Spleen (tissue), 11 donors: ENCODE data around the gene URM1. TPM values are rescaled to one million over a fixed set of nuclear protein-coding genes. Genes with fewer than 3 reads are reported as not detected.
A peak's percentile ranks its signal among the peaks of the same experiment; 100 is the strongest.

ENCODE experiments used
- DNase-seq: peaks from one replicate; pipeline ENCODE4 v3.0.0-alpha.2; 2020
- H3K27ac ChIP-seq, 8 donors: fragments of 200-600 bp; sonication (generic) in 7 of 8; 1 replicate in 4 of 8; 2 replicates in 4 of 8; pipeline versions ENCODE4 v1.5.0 to v1.8.0; 2016 to 2021; ENCODE audit warnings: inconsistent platforms in 4 of 8, mild to moderate bottlenecking in 4 of 8, moderate library complexity in 1 of 8
- H3K27me3 ChIP-seq, 7 donors: fragments of 200-600 bp; sonication (generic) in 6 of 7; replicated peaks in 1 of 7; 1 replicate in 4 of 7; 2 replicates in 3 of 7; pipeline versions ENCODE4 v1.5.0 to v1.8.0; 2016 to 2021; ENCODE audit warnings: inconsistent platforms in 3 of 7, mild to moderate bottlenecking in 1 of 7
- H3K36me3 ChIP-seq, 6 donors: fragments of 200-600 bp; sonication (generic) in 5 of 6; 1 replicate in 4 of 6; 2 replicates in 2 of 6; pipeline versions ENCODE4 v1.5.0 to v1.8.0; 2016 to 2021; ENCODE audit warnings: inconsistent platforms in 2 of 6
- H3K4me1 ChIP-seq, 6 donors: fragments of 200-600 bp; sonication (generic) in 5 of 6; 1 replicate in 3 of 6; 2 replicates in 3 of 6; pipeline versions ENCODE4 v1.5.0 to v1.8.0; 2016 to 2021; ENCODE audit warnings: inconsistent platforms in 3 of 6
- H3K4me3 ChIP-seq, 8 donors: fragments of 200-600 bp; sonication (generic) in 7 of 8; 1 replicate in 4 of 8; 2 replicates in 4 of 8; pipeline versions ENCODE4 v1.5.0 to v1.8.0; 2016 to 2021; ENCODE audit warnings: inconsistent platforms in 4 of 8, mild to moderate bottlenecking in 4 of 8, moderate library complexity in 2 of 8
- H3K9me3 ChIP-seq, 8 donors: fragments of 200-600 bp; sonication (generic) in 7 of 8; 1 replicate in 4 of 8; 2 replicates in 4 of 8; pipeline versions ENCODE4 v1.5.0 to v1.8.0; 2016 to 2021; ENCODE audit warnings: inconsistent platforms in 4 of 8
- CTCF ChIP-seq, 11 experiments: fragments of 200-600 bp in 7 of 11; fragments of 450-650 bp in 4 of 11; sonication (generic) in 4 of 11; IDR thresholded peaks in 8 of 11; conservative IDR thresholded peaks in 3 of 11; 1 replicate in 7 of 11; 2 replicates in 4 of 11; pipeline versions ENCODE4 v1.4.0 to v1.8.0; 2016 to 2021; ENCODE audit warnings: antibody characterized with exemption in 11 of 11, inconsistent platforms in 4 of 11, mild to moderate bottlenecking in 1 of 11
- POLR2A ChIP-seq, 3 donors: fragments of 450-650 bp; IDR thresholded peaks; one replicate each; pipeline ENCODE4 v1.5.1; 2017; ENCODE audit warnings: antibody characterized with exemption in 3 of 3, mild to moderate bottlenecking in 1 of 3
- POLR2AphosphoS5 ChIP-seq, 3 donors: sonication (generic); formaldehyde crosslinking; IDR thresholded peaks; one replicate each; pipeline ENCODE4 v1.5.1; 2017; ENCODE audit warnings: antibody characterized with exemption in 3 of 3
- WGBS, 5 donors: extraction: QIAGEN DNeasy Blood & Tissue Kit in 3 of 5; methylation state at CpG; one replicate each; pipeline versions ENCODE4 v1.1.5 to v1.1.7; 2013 to 2018; 5-methylcytosine and 5-hydroxymethylcytosine counted together
- intact Hi-C: fragments of 100-400 bp; cut with DNase I; formaldehyde crosslinking; loops from one replicate; pipeline ENCODE4 v1.15.0; 2023; ENCODE audit warnings: low total_unique reads
- polyA plus RNA-seq, 3 donors: library from polyadenylated mRNA; stranded (reverse); fragments of 200-250 nt; gene quantifications; one replicate each; pipeline ENCODE4 v1.2.1, GENCODE V29; 2013
- total RNA-seq, 7 donors: library from RNA; depleted of rRNA in 3 of 7; stranded (reverse); fragments of >200 nt in 3 of 7; fragmentation: NEBNext Ultra II Directional in 4 of 7; extraction: Animal tissue kit (Norgen Biotek cat#: 25700) in 4 of 7; gene quantifications; one replicate each; pipeline versions ENCODE4 v1.1.0 to v1.2.1, GENCODE V29; 2016 to 2021
- donor health status: healthy with polysubstance abuse.
- donor health status: DM: no; HTN: no; CAD: no; lungs with moderate emphysema.
- donor health status: DM: no; HTN: no; CAD: no.
- donor health status: Bipolar disorder and iron deficiency.
- donor health status: healthy.
- donor health status: DM: no; HTN: no; CAD: no.
- donor health status: DM: yes; HTN: yes; CAD: no.

URM1 gene
- total and polyA plus RNA-seq, 10 donors: 28.1 to 58.1 (median 45.8) TPM

- H3K4me3 ChIP-seq: no peak overlapping the region
- peaks cover 7 to 26% (median 19%) of the 10 kb centered on the region in 6 donors for H3K4me1 ChIP-seq
- H3K27me3 ChIP-seq: no peaks in the 10 kb centered on the region
- no peak for TF ChIP-seq POLR2A (IDR thresholded peaks at IDR 0.05)
- no peak for TF ChIP-seq POLR2AphosphoS5 (IDR thresholded peaks at IDR 0.05)
- no peak for TF ChIP-seq CTCF (IDR thresholded peaks at IDR 0.05 in 8 of 11, conservative IDR thresholded peaks at IDR 0.05 in 3 of 11)
- no peak overlapping the region for H3K27ac ChIP-seq
- intact Hi-C loops: no loop called here
- H3K9me3 ChIP-seq: no peaks in the 10 kb centered on the region
- H3K36me3 ChIP-seq: peaks cover 0 to 60% (median 45%) of the 10 kb centered on the region in 6 donors
- WGBS, 5 donors: 92 to 99% (median 97%) methylated on average over 7 to 8 of the region's 8 CpGs
- no peak for DNase-seq
Measured at GRCh38 chr9:128342971-128343680, 28.0 kb upstream of the URM1 start.

- Histone ChIP-seq H3K36me3 (peaks cover 0 to 67% (median 52%) of the 10 kb centered on the region in 6 donors), H3K27ac (no peak overlapping the region), H3K4me3 (no peak overlapping the region), H3K4me1 (peaks cover 7 to 26% (median 19%) of the 10 kb centered on the region in 6 donors), H3K27me3 (no peaks in the 10 kb centered on the region), H3K9me3 (no peaks in the 10 kb centered on the region)
- no peak for DNase-seq
- intact Hi-C loops: no loop called here
- TF ChIP-seq POLR2AphosphoS5 (IDR thresholded peaks at IDR 0.05) (no peak), CTCF (IDR thresholded peaks at IDR 0.05 in 8 of 11, conservative IDR thresholded peaks at IDR 0.05 in 3 of 11) (no peak), POLR2A (IDR thresholded peaks at IDR 0.05) (no peak)
- WGBS, 5 donors: 85 to 92% (median 88%) methylated on average over 4 of the region's 4 CpGs
Measured at GRCh38 chr9:128343855-128344254, 27.3 kb upstream of the URM1 start.

- 95 to 97% (median 97%) methylated on average over 22 to 28 of the region's 28 CpGs for WGBS, 5 donors
- peaks cover 7 to 18% (median 13%) of the 10 kb centered on the region in 6 donors for H3K4me1 ChIP-seq
- peaks cover 0 to 79% (median 59%) of the 10 kb centered on the region in 6 donors for H3K36me3 ChIP-seq
- no peak for DNase-seq
- no peak for TF ChIP-seq POLR2A (IDR thresholded peaks at IDR 0.05)
- peak in 1 of 3 donors; percentile 10 for TF ChIP-seq POLR2AphosphoS5 (IDR thresholded peaks at IDR 0.05)
- no peak for TF ChIP-seq CTCF (IDR thresholded peaks at IDR 0.05 in 8 of 11, conservative IDR thresholded peaks at IDR 0.05 in 3 of 11)
- intact Hi-C loops: no loop called here
- H3K27me3 ChIP-seq: no peaks in the 10 kb centered on the region
- no peak overlapping the region for H3K4me3 ChIP-seq
- no peaks in the 10 kb centered on the region for H3K9me3 ChIP-seq
- no peak overlapping the region for H3K27ac ChIP-seq
Measured at GRCh38 chr9:128344931-128345605, 26.1 kb upstream of the URM1 start.

- no peaks in the 10 kb centered on the region for H3K9me3 ChIP-seq
- WGBS, 5 donors: 83 to 92% (median 88%) methylated on average over 2 of the region's 2 CpGs
- intact Hi-C loops: no loop called here
Measured at GRCh38 chr9:128349125-128349524, 22.0 kb upstream of the URM1 start.

More at GRCh38 chr9:128349125-128349524, 22.0 kb upstream of the URM1 start:
- DNase-seq: no peak
- H3K4me3 ChIP-seq: no peak overlapping the region
- H3K27ac ChIP-seq: no peak overlapping the region
- no peaks in the 10 kb centered on the region for H3K27me3 ChIP-seq
- no peaks in the 10 kb centered on the region for H3K4me1 ChIP-seq
- peaks cover 0 to 95% (median 71%) of the 10 kb centered on the region in 6 donors for H3K36me3 ChIP-seq
- no peak for TF ChIP-seq POLR2A (IDR thresholded peaks at IDR 0.05)
- TF ChIP-seq CTCF (IDR thresholded peaks at IDR 0.05 in 8 of 11, conservative IDR thresholded peaks at IDR 0.05 in 3 of 11): no peak
- no peak for TF ChIP-seq POLR2AphosphoS5 (IDR thresholded peaks at IDR 0.05)
